Skeletal muscle tissue (tissue), 1 donor: ENCODE measurements around the gene GPR161. TPM values are rescaled to one million over a fixed set of nuclear protein-coding genes. Genes with fewer than 3 reads are reported as not detected.

Experiments used
- total RNA-seq: library from RNA; depleted of rRNA; stranded (reverse); fragments of >200 nt; gene quantifications from one replicate; pipeline ENCODE4 v1.2.3, GENCODE V29; 2014

The GPR161 gene
- total RNA-seq, 1 donor from 2014 or later: 8.9 TPM

Other genes starting within 250 kb of the GPR161 start
- gene ADCY10, start 222.8 kb downstream of the GPR161 start, total RNA-seq: under 0.01 TPM
- gene DCAF6, start 200.2 kb downstream of the GPR161 start, total RNA-seq: 93.9 TPM
- gene MPC2, start 199.9 kb downstream of the GPR161 start, total RNA-seq: 38.1 TPM
- gene TIPRL, start 42.0 kb upstream of the GPR161 start, total RNA-seq: 21.4 TPM
- 18.8 TPM for gene SFT2D2, start 89.1 kb upstream of the GPR161 start, total RNA-seq
- gene TBX19, start 143.9 kb upstream of the GPR161 start, total RNA-seq: 1.0 TPM